ENCODE results near the gene SHE.
A peak's percentile ranks its signal among the peaks of the same experiment; 100 is the strongest.

The SHE gene

GRCh38 chr1:154445040-154445472, 57.2 kb downstream of the SHE start:
- TF ChIP-seq CTCF (IDR thresholded peaks at IDR 0.05; ENCODE audit: insufficient read depth, missing control alignments) = no peak
- DNase-seq (ENCODE audit: insufficient read length, low spot score) (no peak), FAIRE-seq (no peak)

GRCh38 chr1:154443274-154444013, 58.8 kb downstream of the SHE start:
- FAIRE-seq (no peak), DNase-seq (ENCODE audit: insufficient read length, low spot score) (no peak)
- TF ChIP-seq CTCF (IDR thresholded peaks at IDR 0.05; ENCODE audit: insufficient read depth, missing control alignments) = no peak

- no peak for FAIRE-seq
- peak; percentile 32 for TF ChIP-seq CTCF (IDR thresholded peaks at IDR 0.05; ENCODE audit: insufficient read depth, missing control alignments)
- DNase-seq (ENCODE audit: insufficient read length, low spot score) = no peak
These were observed 60.0 kb downstream of the SHE start for GRCh38 chr1:154442006-154442740.

DNA sequence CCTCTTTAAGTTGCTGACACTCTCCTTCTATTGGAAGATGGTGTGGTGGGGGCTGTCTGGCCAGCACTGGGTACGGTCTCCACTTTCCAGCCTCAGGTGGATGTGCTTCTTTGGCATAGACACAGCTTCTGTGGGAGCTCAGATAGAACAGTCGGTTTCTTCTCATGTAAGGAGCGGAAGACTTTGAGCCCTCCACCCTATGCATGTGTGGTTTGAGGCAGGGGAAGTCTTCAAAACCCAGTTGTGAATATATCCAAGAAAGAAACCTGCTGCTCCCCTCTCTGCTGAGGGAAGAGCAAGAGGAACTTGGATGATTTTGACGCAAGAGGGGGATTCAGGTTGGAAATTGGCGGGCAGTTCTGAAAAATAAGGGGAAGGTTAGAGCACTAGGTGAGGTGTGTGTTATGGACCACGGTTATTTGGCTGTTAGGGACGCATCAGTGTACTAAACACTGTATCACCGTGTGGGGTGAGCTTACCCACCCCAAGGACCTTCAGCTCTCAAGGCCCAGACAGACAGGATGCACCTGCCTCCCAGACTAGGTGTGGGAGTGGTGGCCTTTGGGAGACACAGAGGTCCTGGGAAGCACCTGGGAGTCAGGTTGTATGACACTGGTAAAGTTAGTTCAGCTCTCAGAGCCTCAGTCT, 60.8 kb downstream of the SHE start:
- no peak for TF ChIP-seq CTCF (IDR thresholded peaks at IDR 0.05; ENCODE audit: insufficient read depth, missing control alignments)
- FAIRE-seq = no peak
- no peak for DNase-seq (ENCODE audit: insufficient read length, low spot score)

DNA sequence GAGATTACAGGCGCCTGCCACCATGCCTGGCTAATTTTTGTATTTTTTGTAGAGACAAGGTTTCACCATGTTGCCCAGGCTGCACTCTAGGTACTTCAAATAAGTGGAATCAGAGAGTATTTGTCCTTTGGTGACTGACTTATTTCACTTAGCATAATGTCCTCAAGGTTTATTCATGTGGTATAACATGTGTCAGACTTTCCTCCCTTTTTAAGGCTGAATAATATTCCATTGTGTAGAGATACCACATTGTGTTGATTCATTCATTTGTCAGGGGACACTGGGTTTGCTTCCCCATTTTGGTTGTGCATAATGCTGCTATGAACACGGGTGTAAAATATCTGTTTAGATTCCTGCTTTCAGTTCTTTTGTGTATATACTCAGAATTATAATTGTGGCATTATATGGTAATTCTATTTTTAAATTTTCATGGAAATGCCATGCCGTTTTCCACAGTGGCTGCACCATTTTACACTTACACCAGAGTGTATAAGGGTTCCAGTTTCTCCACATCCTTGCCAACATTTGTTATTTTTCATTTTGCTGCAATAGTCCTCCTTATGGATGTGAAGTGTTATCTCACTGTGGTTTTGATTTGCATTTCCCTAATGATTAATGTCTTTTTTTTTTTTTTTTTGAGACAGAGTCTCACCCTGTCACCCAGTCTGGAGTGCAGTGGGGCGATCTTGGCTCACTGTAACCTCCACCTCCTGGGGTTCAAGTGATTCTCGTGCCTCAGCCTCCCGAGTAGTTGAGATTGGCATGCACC, 62.0 kb downstream of the SHE start:
- FAIRE-seq (no peak), DNase-seq (ENCODE audit: insufficient read length, low spot score) (no peak)
- no peak for TF ChIP-seq CTCF (IDR thresholded peaks at IDR 0.05; ENCODE audit: insufficient read depth, missing control alignments)

DNA sequence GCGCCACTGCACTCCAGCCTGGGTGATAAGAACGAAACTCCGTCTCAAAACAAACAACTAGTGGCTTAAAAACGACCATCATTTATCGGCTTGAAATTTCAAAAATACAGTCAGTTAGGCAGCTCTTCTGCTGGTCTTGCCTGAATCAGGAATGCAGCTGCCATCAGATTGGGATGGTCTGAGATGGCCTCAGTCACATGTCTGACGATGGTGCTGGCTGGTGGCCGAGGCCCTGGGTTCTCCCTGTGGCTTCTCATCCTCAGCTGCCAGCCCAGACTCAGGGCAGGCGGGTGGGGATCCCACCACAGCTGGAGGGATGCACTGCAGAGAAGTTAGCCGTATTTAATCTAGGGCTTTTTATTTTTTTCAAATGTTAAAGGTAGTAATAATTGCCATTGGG, 65.8 kb downstream of the SHE start:
- TF ChIP-seq CTCF (IDR thresholded peaks at IDR 0.05; ENCODE audit: insufficient read depth, missing control alignments) = no peak
- FAIRE-seq (no peak), DNase-seq (ENCODE audit: insufficient read length, low spot score) (no peak)

All from D721Med (cell line).